PC-9 (cell line): ENCODE measurements around the gene TKT. TPM values are rescaled to one million over a fixed set of nuclear protein-coding genes. Genes with fewer than 3 reads are reported as not detected.

Experiments
- BruUV-seq: library from RNA; stranded (reverse); fragments of 400-500 nt; replicated peaks from 2 replicates; lab custom pipeline; 2021; lab: Mats Ljungman, UMichigan
- CTCF ChIA-PET: fragments of 300-600 bp; sonication (Branson Sonifier 250); formaldehyde crosslinking; loops from one replicate; lab custom pipeline; 2022; ENCODE audit warnings: antibody characterized with exemption; lab: Charles Lee
- POLR2A ChIA-PET: fragments of 300-600 bp; sonication (Branson Sonifier 250); formaldehyde crosslinking; loops from one replicate; lab custom pipeline; 2022; ENCODE audit warnings: antibody characterized with exemption; ENCODE audit not compliant: unreplicated experiment; lab: Charles Lee
- DNase-seq, 2 experiments: peaks; one replicate each; pipeline versions ENCODE4 v3.0.0 to v3.0.0-alpha.2; 2015 to 2022; ENCODE audit warnings: mixed read lengths in 1 of 2
- H2AFZ ChIP-seq: fragments of 200-600 bp; sonication (generic); 2 replicates; pipeline ENCODE4 v1.8.1; 2017; ENCODE audit warnings: antibody characterized with exemption
- H3F3A ChIP-seq: fragments of 200-600 bp; sonication (generic); 2 replicates; pipeline ENCODE4 v1.8.1; 2017; ENCODE audit warnings: antibody characterized with exemption, mild to moderate bottlenecking, low read depth; ENCODE audit not compliant: insufficient read depth
- H3K27ac ChIP-seq: fragments of 200-600 bp; sonication (generic); 2 replicates; pipeline ENCODE4 v1.6.1; 2016; ENCODE audit warnings: mixed run types
- H3K27me3 ChIP-seq: fragments of 200-600 bp; sonication (generic); 2 replicates; pipeline ENCODE4 v1.6.1; 2016; ENCODE audit warnings: low read depth, mixed run types; ENCODE audit not compliant: insufficient read depth
- H3K36me3 ChIP-seq: fragments of 200-600 bp; sonication (generic); 2 replicates; pipeline ENCODE4 v1.6.1; 2016; ENCODE audit warnings: low read depth, mixed run types
- H3K4me1 ChIP-seq: fragments of 200-600 bp; sonication (generic); replicated peaks from 2 replicates; pipeline ENCODE4 v1.6.1; 2016; ENCODE audit warnings: mixed run types; ENCODE audit not compliant: insufficient read depth
- H3K4me2 ChIP-seq: fragments of 200-600 bp; sonication (generic); 2 replicates; pipeline ENCODE4 v1.6.1; 2017; ENCODE audit warnings: mixed run types
- H3K4me3 ChIP-seq: fragments of 200-600 bp; sonication (generic); 2 replicates; pipeline ENCODE4 v1.6.1; 2016; ENCODE audit warnings: mixed run types
- H3K79me2 ChIP-seq: fragments of 200-600 bp; sonication (generic); 2 replicates; pipeline ENCODE4 v1.6.1; 2017; ENCODE audit warnings: low read depth, mixed run types
- H3K9me2 ChIP-seq: fragments of 200-600 bp; sonication (generic); 2 replicates; pipeline ENCODE4 v1.8.1; 2017; ENCODE audit warnings: mild to moderate bottlenecking; ENCODE audit not compliant: insufficient read depth
- H3K9me3 ChIP-seq: fragments of 200-600 bp; sonication (generic); 2 replicates; pipeline ENCODE4 v1.8.1; 2016; ENCODE audit warnings: low read depth; ENCODE audit not compliant: insufficient read depth
- H4K20me1 ChIP-seq: fragments of 200-600 bp; sonication (generic); 2 replicates; pipeline ENCODE4 v1.8.1; 2017; ENCODE audit not compliant: insufficient read depth
- CTCF ChIP-seq: fragments of 200-600 bp; sonication (generic); conservative IDR thresholded peaks from 2 replicates; pipeline ENCODE4 v1.6.1; 2017; ENCODE audit warnings: mixed run types, antibody characterized with exemption, mild to moderate bottlenecking, moderate library complexity
- EZH2 ChIP-seq: fragments of 200-600 bp; sonication (generic); IDR thresholded peaks from 2 replicates; pipeline ENCODE4 v1.8.0; 2017; ENCODE audit warnings: antibody characterized with exemption, low read depth
- intact Hi-C: fragments of 100-400 bp; cut with micrococcal nuclease; formaldehyde crosslinking; loops from one replicate; pipeline ENCODE4 v1.10.0; 2022; ENCODE audit not compliant: unreplicated experiment
- total RNA-seq: library from RNA; stranded (reverse); gene quantifications from 2 replicates; pipeline ENCODE4 v1.2.3, GENCODE V29; 2021

The TKT gene
- total RNA-seq, 1 experiment from 2014 or later, result 2,016 TPM

GRCh38 chr3:53256704-53257055 is 858 bp upstream of the TKT start:
- no peak overlapping the region for H3K4me3 ChIP-seq
- H3K9me3 ChIP-seq, result no peaks in the 10 kb centered on the region
- peaks cover 46% of the 10 kb centered on the region for H3K4me1 ChIP-seq
- peaks cover 47% of the 10 kb centered on the region for H3K79me2 ChIP-seq
- peaks cover 27% of the 10 kb centered on the region for H3K36me3 ChIP-seq
- no peaks in the 10 kb centered on the region for H3K27me3 ChIP-seq
- CTCF ChIA-PET, result no interaction called here
- H3K4me2 ChIP-seq, result no peak overlapping the region
- no peak for DNase-seq
- H3K27ac ChIP-seq, result no peak overlapping the region
- no peak overlapping the region for H2AFZ ChIP-seq
- H4K20me1 ChIP-seq, result peaks cover 35% of the 10 kb centered on the region
- intact Hi-C loops, result loop anchor here (5.0 kb wide), 1 partner anchor 99 kb away; no protein-coding TSS in a partner anchor
- TF ChIP-seq EZH2, result no peak
- no peak for TF ChIP-seq CTCF
- H3K9me2 ChIP-seq, result no peaks in the 10 kb centered on the region
- no TSS peak for BruUV-seq
- POLR2A ChIA-PET, result interaction anchor here (0.6 kb wide), 2 partner anchors 10 to 12 kb away, joined by 4 to 17 read pairs; no protein-coding TSS in a partner anchor
- peaks cover 28% of the 10 kb centered on the region; the same call in 1 of the 2 replicates for H3F3A ChIP-seq

- ChIA-PET CTCF (no interaction called here), POLR2A (interaction anchor here (0.6 kb wide), 1 partner anchor 92 kb away, joined by 5 read pairs; the partner anchor contains the start of gene DCP1A)
- Histone ChIP-seq H3K27me3 (no peaks in the 10 kb centered on the region), H3K27ac (peak overlapping the region; percentile 76), H2AFZ (no peak overlapping the region; the same call in 1 of the 2 replicates), H3K4me3 (peak overlapping the region; percentile 98), H3K79me2 (peaks cover 60% of the 10 kb centered on the region), H4K20me1 (peaks cover 47% of the 10 kb centered on the region), H3K4me1 (peaks cover 52% of the 10 kb centered on the region), H3K9me2 (no peaks in the 10 kb centered on the region), H3F3A (peaks cover 40% of the 10 kb centered on the region; the same call in 1 of the 2 replicates), H3K4me2 (peak overlapping the region; percentile 99), H3K36me3 (peaks cover 35% of the 10 kb centered on the region), H3K9me3 (no peaks in the 10 kb centered on the region)
- no peak for TF ChIP-seq CTCF
- no peak for TF ChIP-seq EZH2
- BruUV-seq, result no TSS peak
- intact Hi-C loops, result loop anchor here (5.0 kb wide), 1 partner anchor 98 kb away; no protein-coding TSS in a partner anchor
- DNase-seq, result no peak
Measured at GRCh38 chr3:53255423-53255774, 423 bp downstream of the TKT start.

- H3F3A ChIP-seq, result peaks cover 43% of the 10 kb centered on the region; the same call in 1 of the 2 replicates
- no peaks in the 10 kb centered on the region for H3K9me3 ChIP-seq
- BruUV-seq, result no TSS peak
- H3K79me2 ChIP-seq, result peaks cover 66% of the 10 kb centered on the region
- TF ChIP-seq CTCF (no peak), EZH2 (no peak)
- ChIA-PET POLR2A (no interaction called here), CTCF (no interaction called here)
- H3K36me3 ChIP-seq, result peaks cover 35% of the 10 kb centered on the region
- peak overlapping the region; percentile 99 for H3K4me2 ChIP-seq
- peak overlapping the region; percentile 98 for H3K4me3 ChIP-seq
- intact Hi-C loops, result loop anchor here (1.0 to 5.0 kb wide), 2 partner anchors 16 to 97 kb away; no protein-coding TSS in a partner anchor
- no peaks in the 10 kb centered on the region for H3K9me2 ChIP-seq
- H2AFZ ChIP-seq, result no peak overlapping the region; the same call in 1 of the 2 replicates
- peaks cover 54% of the 10 kb centered on the region for H4K20me1 ChIP-seq
- no peaks in the 10 kb centered on the region for H3K27me3 ChIP-seq
- DNase-seq, result peak in 1 of 2 experiments; percentile 48
- H3K27ac ChIP-seq, result peak overlapping the region; percentile 76
- peaks cover 52% of the 10 kb centered on the region for H3K4me1 ChIP-seq
Measured at GRCh38 chr3:53254509-53255422, 1.1 kb downstream of the TKT start.
